ENCODE data around the gene DLGAP4. TPM values are rescaled to one million over a fixed set of nuclear protein-coding genes. Genes with fewer than 3 reads are reported as not detected.
"Not testable (repeated sequence)": the region's sequence is repeated elsewhere in the genome, so short reads cannot be mapped to it uniquely, and the experiment has no call there.

DLGAP4 gene
- total RNA-seq, 2 experiments from 2014 or later, result 40.2 to 44.2 TPM

DNA sequence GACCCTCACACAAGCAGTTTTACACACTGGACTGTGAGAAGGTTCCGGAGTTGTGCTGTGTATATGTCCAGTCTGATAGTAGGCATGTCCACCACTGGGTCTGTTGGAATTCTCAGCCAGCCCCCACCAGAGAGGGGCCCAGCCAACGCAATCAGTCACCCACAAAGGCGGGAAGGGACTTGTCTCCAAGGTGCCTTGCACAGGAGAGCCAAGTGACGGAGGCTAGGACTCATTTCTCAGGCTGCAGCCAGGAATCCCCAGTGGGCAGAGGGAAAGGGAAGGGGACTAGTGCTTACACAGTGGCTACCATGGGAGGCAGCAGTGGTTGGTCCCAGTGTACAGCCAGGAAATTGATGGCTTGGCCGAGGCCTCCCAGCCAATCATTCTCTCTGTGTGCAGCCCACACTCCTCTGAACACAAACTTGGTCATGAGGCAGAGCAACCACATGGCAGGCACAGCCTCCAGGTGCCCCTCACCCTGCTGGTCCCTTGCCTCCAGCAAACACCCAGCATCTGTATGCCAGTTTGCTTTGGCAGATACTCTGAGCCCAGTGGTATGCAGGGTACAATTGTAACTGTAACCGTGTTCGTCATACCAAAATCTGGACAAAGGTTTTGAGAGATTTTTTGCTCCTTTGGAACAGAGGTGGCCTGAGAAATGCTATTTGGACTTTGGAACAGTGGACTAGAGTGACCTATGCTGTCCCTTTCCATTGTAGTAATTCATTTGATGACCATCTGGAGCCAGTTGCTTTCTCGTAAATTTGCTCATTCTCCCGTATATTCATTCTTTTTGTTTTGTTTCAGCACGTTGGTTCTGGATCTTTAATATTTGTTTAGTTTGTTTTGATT lies 162.2 kb downstream of the DLGAP4 start:
- Mint-ChIP-seq H3K9me3 (no peaks in the 10 kb centered on the region), H3K36me3 (ENCODE audit: low read depth) (no peaks in the 10 kb centered on the region), H3K27me3 (no peaks in the 10 kb centered on the region), H3K4me3 (no peak overlapping the region), H3K27ac (no peak overlapping the region), H3K4me1 (peaks cover 87% of the 10 kb centered on the region)
- ChIA-PET POLR2A (interaction anchor here (1.4 kb wide), 1 partner anchor 24 kb away, joined by 4 read pairs; no protein-coding TSS in a partner anchor), CTCF (interaction anchor here (0.9 to 1.0 kb wide), 2 partner anchors 23 to 24 kb away, joined by 3 to 5 read pairs; no protein-coding TSS in a partner anchor)
- no peak for DNase-seq

DNA sequence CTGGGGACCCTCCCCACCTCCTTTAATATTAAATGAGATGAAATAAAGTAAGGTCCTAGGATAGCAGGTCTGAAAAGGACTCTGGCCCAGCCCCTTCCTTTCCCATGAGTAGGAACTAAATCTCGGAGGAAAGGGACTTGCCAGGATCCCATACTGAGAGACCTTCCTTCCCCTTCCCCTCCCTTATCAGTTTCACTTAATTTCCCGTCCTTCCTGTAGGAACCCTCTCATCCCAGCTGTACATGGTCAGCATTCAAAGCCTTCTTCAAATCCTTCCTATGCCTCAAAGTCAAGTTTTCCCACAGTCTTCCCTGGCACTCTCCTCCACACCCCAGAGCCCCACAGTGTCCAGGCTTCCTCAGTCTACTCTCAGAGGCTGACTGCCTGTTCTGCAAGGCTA lies 163.8 kb downstream of the DLGAP4 start:
- Mint-ChIP-seq H3K4me1 (peaks cover 86% of the 10 kb centered on the region), H3K27me3 (no peaks in the 10 kb centered on the region)
- CTCF ChIA-PET, result interaction anchor here (0.7 to 1.2 kb wide), 2 partner anchors 8 to 285 kb away, joined by 3 to 4 read pairs; no protein-coding TSS in a partner anchor

DNA sequence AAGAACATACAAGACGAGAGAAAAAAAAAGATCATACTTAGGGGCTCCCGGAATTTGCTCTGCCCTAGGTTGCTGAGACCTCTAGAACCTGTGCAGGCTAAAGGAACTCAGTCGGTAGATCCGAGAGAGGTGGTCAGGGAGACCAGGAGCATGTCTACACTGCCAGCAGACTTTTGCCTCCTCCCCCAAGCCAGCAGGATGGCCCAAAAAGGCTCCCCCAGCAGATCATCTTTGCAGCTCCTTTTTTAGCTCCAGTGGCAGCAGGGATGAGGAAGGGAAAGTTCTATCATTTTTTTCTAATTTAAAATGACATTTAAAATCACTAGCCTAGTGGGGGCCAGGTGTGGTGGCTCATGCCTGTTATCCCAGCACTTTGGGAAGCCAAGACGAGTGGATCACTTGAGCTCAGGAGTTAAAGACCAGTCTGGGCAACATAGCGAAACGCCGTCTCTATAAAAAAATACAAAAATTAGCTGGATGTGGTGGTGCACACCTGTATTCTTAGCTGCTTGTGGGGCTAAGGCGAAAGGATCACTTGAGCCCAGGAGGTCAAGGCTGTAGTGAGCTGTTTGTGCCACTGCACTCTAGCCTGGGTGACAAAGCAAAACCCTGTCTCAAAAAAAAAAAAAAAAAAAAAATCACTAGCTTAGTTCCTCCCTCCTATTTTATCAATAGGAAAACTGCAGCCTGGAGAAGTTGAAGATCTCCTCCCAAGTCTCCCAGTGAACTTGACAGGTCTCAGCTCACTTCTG lies 165.9 kb downstream of the DLGAP4 start:
- no peaks in the 10 kb centered on the region for H3K27me3 Mint-ChIP-seq
- CTCF ChIA-PET, result interaction anchor here (0.6 to 2.2 kb wide), 6 partner anchors 8 to 364 kb away, joined by 3 to 10 read pairs (median 5); no protein-coding TSS in a partner anchor
- H3K9me3 Mint-ChIP-seq, result no peaks in the 10 kb centered on the region
- H3K4me3 Mint-ChIP-seq, result peak overlapping the region; percentile 64
- H3K36me3 Mint-ChIP-seq (ENCODE audit: low read depth), result peaks cover 7% of the 10 kb centered on the region
- H3K4me1 Mint-ChIP-seq, result peaks cover 65% of the 10 kb centered on the region
- no peak for DNase-seq
- POLR2A ChIA-PET, result interaction anchor here (1.0 to 2.7 kb wide), 5 partner anchors 11 to 283 kb away, joined by 4 to 16 read pairs (median 5); partner anchors contain the start of gene TGIF2
- H3K27ac Mint-ChIP-seq, result peak overlapping the region; percentile 76

More for the DNA sequence above, 163.8 kb downstream of the DLGAP4 start:
- Mint-ChIP-seq H3K9me3 (no peaks in the 10 kb centered on the region), H3K4me3 (no peak overlapping the region), H3K27ac (no peak overlapping the region), H3K36me3 (ENCODE audit: low read depth) (peaks cover 7% of the 10 kb centered on the region)
- DNase-seq, result no peak
- POLR2A ChIA-PET, result interaction anchor here (0.7 kb wide), 1 partner anchor 8 kb away, joined by 3 read pairs; no protein-coding TSS in a partner anchor

DNA sequence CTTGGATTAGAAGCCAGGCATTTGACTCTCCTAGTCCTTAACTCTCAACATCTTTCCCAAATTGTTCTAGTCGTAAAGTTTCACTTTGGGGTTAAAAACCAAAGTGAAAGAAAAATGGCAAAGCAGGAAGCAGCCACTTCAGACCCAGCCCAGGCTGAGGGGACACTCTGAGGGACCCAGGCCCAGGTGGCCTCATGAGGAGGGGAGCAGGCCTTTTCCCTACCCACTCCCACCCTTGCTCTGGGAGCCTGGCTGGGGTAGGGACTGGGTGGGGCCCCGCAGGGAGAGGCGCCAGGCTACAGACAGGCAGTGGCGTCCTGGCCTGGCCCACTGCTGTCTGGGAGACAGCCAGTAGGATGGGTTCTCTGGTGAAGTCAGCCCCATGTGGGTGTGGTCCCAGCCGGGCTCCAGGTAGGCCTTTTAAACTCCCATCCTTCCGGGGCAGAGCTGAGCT lies 166.5 kb downstream of the DLGAP4 start:
- ChIA-PET POLR2A (interaction anchor here (1.0 to 2.7 kb wide), 8 partner anchors 8 to 282 kb away, joined by 3 to 16 read pairs (median 4); partner anchors contain the start of gene TGIF2), CTCF (interaction anchor here (0.6 to 2.2 kb wide), 8 partner anchors 9 to 363 kb away, joined by 3 to 10 read pairs (median 5); no protein-coding TSS in a partner anchor)
- Mint-ChIP-seq H3K36me3 (ENCODE audit: low read depth) (peaks cover 7% of the 10 kb centered on the region), H3K9me3 (no peaks in the 10 kb centered on the region), H3K4me1 (peaks cover 59% of the 10 kb centered on the region), H3K27me3 (no peaks in the 10 kb centered on the region), H3K27ac (peak overlapping the region; percentile 76), H3K4me3 (peak overlapping the region; percentile 64)
- DNase-seq, result peak; percentile 48

DNA sequence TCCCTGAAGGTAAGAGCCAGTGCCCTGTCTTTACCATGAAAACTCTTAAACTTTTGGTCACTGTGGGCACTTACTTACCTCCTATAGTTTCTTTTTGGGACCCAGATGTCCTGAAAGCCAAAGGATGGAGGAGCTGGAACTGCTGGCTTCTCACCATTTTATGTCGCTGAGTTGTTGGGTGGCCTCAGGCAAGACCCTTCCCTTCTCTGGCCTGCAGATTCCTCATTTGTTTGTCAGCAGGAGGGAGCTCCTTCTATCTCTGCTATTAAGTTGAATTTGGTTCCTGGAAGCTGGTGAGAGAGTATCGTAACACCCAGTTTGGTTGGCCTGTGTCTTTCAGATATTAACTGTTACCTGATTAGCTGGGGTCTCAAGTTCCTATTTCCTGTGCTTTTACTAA lies 167.0 kb downstream of the DLGAP4 start:
- POLR2A ChIA-PET, result interaction anchor here (1.0 to 2.7 kb wide), 8 partner anchors 7 to 301 kb away, joined by 3 to 16 read pairs (median 4); partner anchors contain the start of genes DSN1 and TGIF2
- Mint-ChIP-seq H3K4me3 (no peak overlapping the region), H3K36me3 (ENCODE audit: low read depth) (peaks cover 9% of the 10 kb centered on the region), H3K27me3 (no peaks in the 10 kb centered on the region), H3K4me1 (peaks cover 54% of the 10 kb centered on the region), H3K27ac (no peak overlapping the region), H3K9me3 (no peaks in the 10 kb centered on the region)
- CTCF ChIA-PET, result interaction anchor here (0.6 to 1.8 kb wide), 5 partner anchors 9 to 463 kb away, joined by 3 to 8 read pairs (median 4); no protein-coding TSS in a partner anchor
- no peak for DNase-seq

DNA sequence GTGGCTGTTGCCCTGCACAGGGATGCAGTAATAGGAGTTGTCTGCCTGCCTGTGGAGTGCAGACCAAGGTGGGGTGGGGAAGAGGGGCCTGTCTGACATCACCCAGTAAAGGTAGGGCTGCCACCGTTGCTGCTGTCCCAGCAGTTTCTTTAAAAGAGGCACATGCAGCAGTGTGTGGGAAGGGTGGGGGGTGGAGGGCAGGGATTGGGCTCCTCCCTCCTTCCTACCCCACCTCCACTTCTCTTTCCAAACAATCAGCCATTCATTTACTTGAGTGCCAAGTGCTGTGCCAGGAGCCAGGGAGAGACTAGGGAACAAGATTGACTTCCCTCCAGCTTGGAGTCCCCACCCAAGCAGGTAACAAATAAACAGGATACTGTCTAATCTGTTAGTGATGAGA lies 168.4 kb downstream of the DLGAP4 start:
- Mint-ChIP-seq H3K27ac (no peak overlapping the region), H3K36me3 (ENCODE audit: low read depth) (peaks cover 9% of the 10 kb centered on the region), H3K27me3 (no peaks in the 10 kb centered on the region), H3K9me3 (no peaks in the 10 kb centered on the region), H3K4me3 (no peak overlapping the region), H3K4me1 (peaks cover 49% of the 10 kb centered on the region)
- CTCF ChIA-PET, result no interaction called here
- DNase-seq, result no peak
- POLR2A ChIA-PET, result interaction anchor here (1.1 to 2.7 kb wide), 2 partner anchors 9 to 17 kb away, joined by 3 to 16 read pairs; no protein-coding TSS in a partner anchor

DNA sequence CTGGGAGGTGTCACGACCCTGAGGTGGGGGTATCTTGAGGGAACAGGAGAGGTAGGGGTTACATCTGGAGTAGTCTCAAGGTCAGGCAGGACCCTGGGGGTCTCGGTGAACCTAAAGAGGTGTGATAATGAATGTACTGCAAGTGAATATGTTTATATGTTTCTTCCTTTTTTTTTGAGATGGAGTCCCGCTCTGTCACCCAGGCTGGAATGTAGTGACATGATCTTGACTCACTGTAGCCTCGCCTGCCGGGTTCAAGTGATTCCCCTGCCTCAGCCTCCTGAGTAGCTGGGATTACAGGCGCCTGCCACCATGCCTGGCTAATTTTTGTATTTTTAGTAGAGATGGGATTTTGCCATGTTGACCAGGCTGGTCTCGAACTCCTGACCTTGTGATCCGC lies 168.9 kb downstream of the DLGAP4 start:
- H3K4me1 Mint-ChIP-seq, result peaks cover 50% of the 10 kb centered on the region
- POLR2A ChIA-PET; CTCF ChIA-PET; H3K27ac Mint-ChIP-seq; DNase-seq; H3K27me3 Mint-ChIP-seq; H3K4me3 Mint-ChIP-seq; H3K9me3 Mint-ChIP-seq; H3K36me3 Mint-ChIP-seq (ENCODE audit: low read depth): not testable (repeated sequence)

DNA sequence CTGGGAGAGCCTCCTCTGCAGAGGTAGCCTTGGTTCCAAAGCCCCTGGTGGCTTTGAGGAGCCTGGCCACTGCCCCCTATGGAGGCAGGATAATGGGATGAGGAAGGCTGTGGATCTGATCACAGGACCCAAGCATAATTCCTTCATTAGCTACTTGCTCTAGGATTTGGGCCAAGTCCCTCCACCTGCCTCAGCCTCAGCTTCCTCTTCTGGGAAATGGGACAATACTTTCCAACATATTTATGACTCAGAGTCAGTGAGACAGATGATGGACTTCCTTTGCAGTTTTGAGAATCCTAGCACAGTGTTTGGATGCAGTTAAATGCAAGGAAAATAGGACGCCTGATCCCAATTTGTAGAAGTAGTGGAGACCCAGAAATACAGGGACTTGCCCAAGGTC lies 171.3 kb downstream of the DLGAP4 start:
- peaks cover 9% of the 10 kb centered on the region for H3K36me3 Mint-ChIP-seq (ENCODE audit: low read depth)
- peaks cover 36% of the 10 kb centered on the region for H3K4me1 Mint-ChIP-seq
- H3K27me3 Mint-ChIP-seq, result no peaks in the 10 kb centered on the region
- POLR2A ChIA-PET, result no interaction called here
- CTCF ChIA-PET, result interaction anchor here (1.6 kb wide), 1 partner anchor 11 kb away, joined by 3 read pairs; no protein-coding TSS in a partner anchor
- no peak overlapping the region for H3K4me3 Mint-ChIP-seq
- H3K9me3 Mint-ChIP-seq, result no peaks in the 10 kb centered on the region
- H3K27ac Mint-ChIP-seq, result no peak overlapping the region
- DNase-seq, result no peak

DNA sequence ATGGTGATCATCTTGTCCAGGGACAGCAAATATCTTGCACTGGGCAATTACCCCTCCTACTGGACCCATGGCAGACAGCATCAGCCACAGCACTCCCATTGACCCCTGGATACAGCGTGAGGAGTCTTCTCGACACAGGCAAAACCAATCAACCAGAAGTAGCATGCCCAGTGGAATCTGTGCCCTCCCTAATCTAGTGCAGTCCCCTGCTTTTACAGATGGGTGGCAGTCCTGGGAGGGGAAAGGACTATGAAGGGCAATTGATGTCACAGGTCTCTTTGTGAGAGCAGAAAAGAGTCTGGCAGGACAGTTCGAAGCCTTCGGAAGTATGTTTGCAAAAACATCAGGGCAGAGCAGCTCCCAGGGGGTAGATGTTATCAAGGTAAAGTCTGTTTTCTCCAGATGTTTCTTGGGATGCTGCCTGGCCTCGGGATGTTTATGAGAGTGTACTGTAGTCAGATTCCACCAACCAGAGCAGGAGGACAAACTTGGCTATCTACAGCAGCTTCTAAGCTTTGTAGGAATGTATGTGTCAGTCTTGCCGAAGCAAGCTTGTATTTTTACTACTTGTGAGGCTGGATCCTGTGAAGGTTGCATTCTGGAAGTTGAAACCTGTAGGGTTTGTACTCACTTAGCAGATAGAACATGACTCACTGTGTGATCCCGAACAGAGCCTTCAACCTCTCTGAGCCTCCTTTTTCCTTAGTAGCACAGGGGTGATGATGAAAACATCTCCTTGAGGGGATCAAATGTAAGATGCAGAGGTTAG lies 172.2 kb downstream of the DLGAP4 start:
- no peak overlapping the region for H3K4me3 Mint-ChIP-seq
- no peaks in the 10 kb centered on the region for H3K27me3 Mint-ChIP-seq
- peaks cover 27% of the 10 kb centered on the region for H3K4me1 Mint-ChIP-seq
- no peak for DNase-seq
- ChIA-PET POLR2A (no interaction called here), CTCF (interaction anchor here (1.6 kb wide), 1 partner anchor 11 kb away, joined by 3 read pairs; no protein-coding TSS in a partner anchor)
- H3K27ac Mint-ChIP-seq, result no peak overlapping the region
- H3K36me3 Mint-ChIP-seq (ENCODE audit: low read depth), result peaks cover 9% of the 10 kb centered on the region
- no peaks in the 10 kb centered on the region for H3K9me3 Mint-ChIP-seq

DNA sequence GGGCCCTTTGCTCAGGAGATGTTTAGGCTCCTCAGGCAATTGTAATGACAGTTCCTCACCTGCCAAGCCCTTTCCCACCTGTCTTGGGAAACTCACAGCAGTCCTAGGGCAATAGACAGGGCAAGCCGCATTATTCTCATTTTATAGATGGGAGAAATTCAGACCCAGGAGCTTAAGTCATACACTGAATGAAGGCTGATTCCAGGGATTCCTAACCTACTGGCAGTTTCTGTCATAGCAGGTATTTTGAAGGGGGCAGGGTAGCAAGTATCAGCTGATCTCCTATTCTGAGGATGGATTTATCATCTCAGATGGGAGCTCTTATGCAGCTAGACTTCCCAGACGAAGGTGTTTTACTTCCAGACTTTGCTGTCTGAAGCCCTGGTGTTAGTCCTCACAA lies 173.8 kb downstream of the DLGAP4 start:
- peaks cover 16% of the 10 kb centered on the region for H3K4me1 Mint-ChIP-seq
- H3K4me3 Mint-ChIP-seq, result no peak overlapping the region
- DNase-seq, result no peak
- no peaks in the 10 kb centered on the region for H3K27me3 Mint-ChIP-seq
- CTCF ChIA-PET, result interaction anchor here (1.0 to 1.4 kb wide), 2 partner anchors 13 to 14 kb away, joined by 3 to 4 read pairs; no protein-coding TSS in a partner anchor
- POLR2A ChIA-PET, result interaction anchor here (1.2 to 1.7 kb wide), 2 partner anchors 11 to 12 kb away, joined by 3 to 6 read pairs; no protein-coding TSS in a partner anchor
- no peaks in the 10 kb centered on the region for H3K9me3 Mint-ChIP-seq
- H3K27ac Mint-ChIP-seq, result no peak overlapping the region
- H3K36me3 Mint-ChIP-seq (ENCODE audit: low read depth), result peaks cover 2% of the 10 kb centered on the region

DNA sequence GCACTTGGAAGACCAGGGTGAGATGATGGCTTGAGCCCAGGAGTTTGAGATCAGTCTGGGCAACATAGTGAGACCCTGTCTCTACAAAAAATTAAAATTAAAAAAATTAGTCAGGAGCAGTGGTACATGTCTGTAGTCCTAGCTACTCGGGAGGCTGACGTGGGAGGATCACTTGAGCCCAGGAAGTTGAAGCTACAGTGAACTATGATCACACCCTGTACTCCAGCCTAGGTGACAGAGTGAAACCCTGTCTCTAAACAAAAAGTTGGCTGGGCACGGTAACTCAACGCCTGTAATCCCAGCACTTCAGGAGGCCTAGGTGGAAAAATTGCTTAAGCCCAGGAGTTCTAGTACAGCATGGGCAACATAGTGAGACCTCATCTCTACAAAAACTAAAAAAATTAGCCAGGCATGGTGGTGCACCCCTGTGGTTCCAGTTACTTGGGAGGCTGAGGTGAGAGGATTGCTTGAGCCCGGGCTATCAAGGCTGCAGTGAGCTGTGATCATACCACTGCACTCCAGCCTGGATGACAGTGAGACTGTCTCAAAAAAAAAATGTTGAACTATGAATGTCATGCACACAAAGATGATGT lies 174.4 kb downstream of the DLGAP4 start:
- POLR2A ChIA-PET, result interaction anchor here (0.6 to 1.7 kb wide), 3 partner anchors 10 to 28 kb away, joined by 3 to 6 read pairs (median 3); no protein-coding TSS in a partner anchor
- H3K27ac Mint-ChIP-seq, result no peak overlapping the region
- no peak for DNase-seq
- CTCF ChIA-PET, result interaction anchor here (1.0 to 1.4 kb wide), 2 partner anchors 12 to 15 kb away, joined by 3 to 4 read pairs; no protein-coding TSS in a partner anchor
- H3K27me3 Mint-ChIP-seq, result no peaks in the 10 kb centered on the region
- H3K36me3 Mint-ChIP-seq (ENCODE audit: low read depth), result peaks cover 2% of the 10 kb centered on the region
- H3K4me1 Mint-ChIP-seq, result peaks cover 15% of the 10 kb centered on the region
- no peak overlapping the region for H3K4me3 Mint-ChIP-seq
- no peaks in the 10 kb centered on the region for H3K9me3 Mint-ChIP-seq

All from activated CD4-positive, alpha-beta memory T cell treated with anti-CD3 and anti-CD28 coated beads, Interleukin-2, amount 10 ng/mL, durations not matched to agents 7 days and 5 days (primary cell).